ENCODE data around the gene ALX4. TPM values are rescaled to one million over a fixed set of nuclear protein-coding genes. Genes with fewer than 3 reads are reported as not detected.

Gene ALX4
- polyA plus RNA-seq, 2 donors = under 0.01 TPM; not detected in 1

- Histone ChIP-seq H3K27me3 (ENCODE audit: control insufficient read depth in 1 of 2, insufficient read depth in 2 of 2, low read length in 2 of 2) (no peaks in the 10 kb centered on the region), H3K4me1 (ENCODE audit: control insufficient read depth in 2 of 2, insufficient read depth in 2 of 2, low read length in 1 of 2) (no peaks in the 10 kb centered on the region), H3K9me3 (ENCODE audit: control insufficient read depth in 2 of 2, insufficient read depth in 1 of 2, low read depth in 1 of 2, low read length in 1 of 2) (no peaks in the 10 kb centered on the region), H3K36me3 (ENCODE audit: control insufficient read depth in 2 of 2, insufficient read depth in 2 of 2, low read length in 1 of 2) (no peaks in the 10 kb centered on the region), H3K4me3 (ENCODE audit: low read depth in 1 of 2, low read length in 2 of 2) (no peak overlapping the region), H3K27ac (ENCODE audit: low read depth in 2 of 2, low read length in 1 of 2) (no peak overlapping the region)
- 84 to 85% methylated on average over 24 of the region's 24 CpGs for WGBS, 2 donors
Measured at GRCh38 chr11:44267006-44267749, 42.8 kb downstream of the ALX4 start.

- no peaks in the 10 kb centered on the region for H3K9me3 ChIP-seq (ENCODE audit: control insufficient read depth in 2 of 2, insufficient read depth in 1 of 2, low read depth in 1 of 2, low read length in 1 of 2)
- no peak overlapping the region for H3K4me3 ChIP-seq (ENCODE audit: low read depth in 1 of 2, low read length in 2 of 2)
- H3K4me1 ChIP-seq (ENCODE audit: control insufficient read depth in 2 of 2, insufficient read depth in 2 of 2, low read length in 1 of 2) = no peaks in the 10 kb centered on the region
- H3K36me3 ChIP-seq (ENCODE audit: control insufficient read depth in 2 of 2, insufficient read depth in 2 of 2, low read length in 1 of 2) = no peaks in the 10 kb centered on the region
- H3K27ac ChIP-seq (ENCODE audit: low read depth in 2 of 2, low read length in 1 of 2) = no peak overlapping the region
- no peaks in the 10 kb centered on the region for H3K27me3 ChIP-seq (ENCODE audit: control insufficient read depth in 1 of 2, insufficient read depth in 2 of 2, low read length in 2 of 2)
- WGBS, 2 donors = 78% methylated on average over 9 of the region's 9 CpGs
Measured at GRCh38 chr11:44266056-44266780, 43.7 kb downstream of the ALX4 start.

- Histone ChIP-seq H3K4me1 (ENCODE audit: control insufficient read depth in 2 of 2, insufficient read depth in 2 of 2, low read length in 1 of 2) (no peaks in the 10 kb centered on the region), H3K9me3 (ENCODE audit: control insufficient read depth in 2 of 2, insufficient read depth in 1 of 2, low read depth in 1 of 2, low read length in 1 of 2) (no peaks in the 10 kb centered on the region), H3K4me3 (ENCODE audit: low read depth in 1 of 2, low read length in 2 of 2) (no peak overlapping the region), H3K27ac (ENCODE audit: low read depth in 2 of 2, low read length in 1 of 2) (no peak overlapping the region), H3K36me3 (ENCODE audit: control insufficient read depth in 2 of 2, insufficient read depth in 2 of 2, low read length in 1 of 2) (no peaks in the 10 kb centered on the region), H3K27me3 (ENCODE audit: control insufficient read depth in 1 of 2, insufficient read depth in 2 of 2, low read length in 2 of 2) (no peaks in the 10 kb centered on the region)
- WGBS, 2 donors = 88 to 90% methylated on average over 22 of the region's 22 CpGs
Measured at GRCh38 chr11:44264761-44265160, 45.2 kb downstream of the ALX4 start.

GRCh38 chr11:44264438-44264749 is 45.5 kb downstream of the ALX4 start:
- no peak overlapping the region for H3K27ac ChIP-seq (ENCODE audit: low read depth in 2 of 2, low read length in 1 of 2)
- H3K27me3 ChIP-seq (ENCODE audit: control insufficient read depth in 1 of 2, insufficient read depth in 2 of 2, low read length in 2 of 2) = no peaks in the 10 kb centered on the region
- H3K36me3 ChIP-seq (ENCODE audit: control insufficient read depth in 2 of 2, insufficient read depth in 2 of 2, low read length in 1 of 2) = no peaks in the 10 kb centered on the region
- H3K9me3 ChIP-seq (ENCODE audit: control insufficient read depth in 2 of 2, insufficient read depth in 1 of 2, low read depth in 1 of 2, low read length in 1 of 2) = no peaks in the 10 kb centered on the region
- H3K4me3 ChIP-seq (ENCODE audit: low read depth in 1 of 2, low read length in 2 of 2) = no peak overlapping the region
- 76 to 78% methylated on average over 8 of the region's 8 CpGs for WGBS, 2 donors
- no peaks in the 10 kb centered on the region for H3K4me1 ChIP-seq (ENCODE audit: control insufficient read depth in 2 of 2, insufficient read depth in 2 of 2, low read length in 1 of 2)

- no peaks in the 10 kb centered on the region for H3K9me3 ChIP-seq (ENCODE audit: control insufficient read depth in 2 of 2, insufficient read depth in 1 of 2, low read depth in 1 of 2, low read length in 1 of 2)
- 79 to 81% methylated on average over 20 of the region's 20 CpGs for WGBS, 2 donors
Measured at GRCh38 chr11:44263738-44264437, 46.1 kb downstream of the ALX4 start.

GRCh38 chr11:44261800-44262591 is 47.9 kb downstream of the ALX4 start:
- H3K4me3 ChIP-seq (ENCODE audit: low read depth in 1 of 2, low read length in 2 of 2) = no peak overlapping the region
- no peak overlapping the region for H3K27ac ChIP-seq (ENCODE audit: low read depth in 2 of 2, low read length in 1 of 2)
- peaks cover 0 to 2% of the 10 kb centered on the region in 2 donors for H3K4me1 ChIP-seq (ENCODE audit: control insufficient read depth in 2 of 2, insufficient read depth in 2 of 2, low read length in 1 of 2)
- no peaks in the 10 kb centered on the region for H3K27me3 ChIP-seq (ENCODE audit: control insufficient read depth in 1 of 2, insufficient read depth in 2 of 2, low read length in 2 of 2)
- H3K9me3 ChIP-seq (ENCODE audit: control insufficient read depth in 2 of 2, insufficient read depth in 1 of 2, low read depth in 1 of 2, low read length in 1 of 2) = peaks cover 0 to 2% of the 10 kb centered on the region in 2 donors
- 78 to 80% methylated on average over 14 of the region's 14 CpGs for WGBS, 2 donors
- H3K36me3 ChIP-seq (ENCODE audit: control insufficient read depth in 2 of 2, insufficient read depth in 2 of 2, low read length in 1 of 2) = no peaks in the 10 kb centered on the region

More at GRCh38 chr11:44263738-44264437, 46.1 kb downstream of the ALX4 start:
- no peaks in the 10 kb centered on the region for H3K36me3 ChIP-seq (ENCODE audit: control insufficient read depth in 2 of 2, insufficient read depth in 2 of 2, low read length in 1 of 2)
- no peaks in the 10 kb centered on the region for H3K4me1 ChIP-seq (ENCODE audit: control insufficient read depth in 2 of 2, insufficient read depth in 2 of 2, low read length in 1 of 2)
- H3K27ac ChIP-seq (ENCODE audit: low read depth in 2 of 2, low read length in 1 of 2) = no peak overlapping the region
- H3K4me3 ChIP-seq (ENCODE audit: low read depth in 1 of 2, low read length in 2 of 2) = no peak overlapping the region
- H3K27me3 ChIP-seq (ENCODE audit: control insufficient read depth in 1 of 2, insufficient read depth in 2 of 2, low read length in 2 of 2) = no peaks in the 10 kb centered on the region

GRCh38 chr11:44260081-44260480 is 49.9 kb downstream of the ALX4 start:
- Histone ChIP-seq H3K4me3 (ENCODE audit: low read depth in 1 of 2, low read length in 2 of 2) (no peak overlapping the region), H3K4me1 (ENCODE audit: control insufficient read depth in 2 of 2, insufficient read depth in 2 of 2, low read length in 1 of 2) (peaks cover 0 to 2% of the 10 kb centered on the region in 2 donors), H3K27me3 (ENCODE audit: control insufficient read depth in 1 of 2, insufficient read depth in 2 of 2, low read length in 2 of 2) (no peaks in the 10 kb centered on the region), H3K36me3 (ENCODE audit: control insufficient read depth in 2 of 2, insufficient read depth in 2 of 2, low read length in 1 of 2) (no peaks in the 10 kb centered on the region), H3K9me3 (ENCODE audit: control insufficient read depth in 2 of 2, insufficient read depth in 1 of 2, low read depth in 1 of 2, low read length in 1 of 2) (peaks cover 0 to 2% of the 10 kb centered on the region in 2 donors), H3K27ac (ENCODE audit: low read depth in 2 of 2, low read length in 1 of 2) (no peak overlapping the region)
- 60 to 64% methylated on average over 4 of the region's 4 CpGs for WGBS, 2 donors

- H3K9me3 ChIP-seq (ENCODE audit: control insufficient read depth in 2 of 2, insufficient read depth in 1 of 2, low read depth in 1 of 2, low read length in 1 of 2) = peaks cover 0 to 2% of the 10 kb centered on the region in 2 donors
- H3K4me3 ChIP-seq (ENCODE audit: low read depth in 1 of 2, low read length in 2 of 2) = no peak overlapping the region
- peaks cover 0 to 2% of the 10 kb centered on the region in 2 donors for H3K4me1 ChIP-seq (ENCODE audit: control insufficient read depth in 2 of 2, insufficient read depth in 2 of 2, low read length in 1 of 2)
- no peaks in the 10 kb centered on the region for H3K27me3 ChIP-seq (ENCODE audit: control insufficient read depth in 1 of 2, insufficient read depth in 2 of 2, low read length in 2 of 2)
- no peaks in the 10 kb centered on the region for H3K36me3 ChIP-seq (ENCODE audit: control insufficient read depth in 2 of 2, insufficient read depth in 2 of 2, low read length in 1 of 2)
- H3K27ac ChIP-seq (ENCODE audit: low read depth in 2 of 2, low read length in 1 of 2) = no peak overlapping the region
- 87 to 89% methylated on average over 5 of the region's 5 CpGs for WGBS, 2 donors
Measured at GRCh38 chr11:44258839-44259420, 51.0 kb downstream of the ALX4 start.

- 76 to 81% methylated on average over 5 of the region's 5 CpGs for WGBS, 2 donors
- H3K4me3 ChIP-seq (ENCODE audit: low read depth in 1 of 2, low read length in 2 of 2) = no peak overlapping the region
- H3K27ac ChIP-seq (ENCODE audit: low read depth in 2 of 2, low read length in 1 of 2) = no peak overlapping the region
- H3K9me3 ChIP-seq (ENCODE audit: control insufficient read depth in 2 of 2, insufficient read depth in 1 of 2, low read depth in 1 of 2, low read length in 1 of 2) = peaks cover 0 to 2% of the 10 kb centered on the region in 2 donors
- H3K36me3 ChIP-seq (ENCODE audit: control insufficient read depth in 2 of 2, insufficient read depth in 2 of 2, low read length in 1 of 2) = no peaks in the 10 kb centered on the region
- H3K4me1 ChIP-seq (ENCODE audit: control insufficient read depth in 2 of 2, insufficient read depth in 2 of 2, low read length in 1 of 2) = peaks cover 0 to 2% of the 10 kb centered on the region in 2 donors
- H3K27me3 ChIP-seq (ENCODE audit: control insufficient read depth in 1 of 2, insufficient read depth in 2 of 2, low read length in 2 of 2) = no peaks in the 10 kb centered on the region
Measured at GRCh38 chr11:44258190-44258489, 51.8 kb downstream of the ALX4 start.
